Left ventricle myocardium superior (tissue), 1 donor: ENCODE data around the gene TMC8. TPM values are rescaled to one million over a fixed set of nuclear protein-coding genes. Genes with fewer than 3 reads are reported as not detected.
"Not testable (repeated sequence)": the region's sequence is repeated elsewhere in the genome, so short reads cannot be mapped to it uniquely, and the experiment has no call there.

Source experiments
- ATAC-seq: fragments of 200-7000 bp; cut with Tn5 transposase; one replicate; pipeline ENCODE4 v1.9.1; 2020; ENCODE audit warnings: mild to moderate bottlenecking, moderate library complexity
- DNase-seq: peaks from one replicate; pipeline ENCODE4 v3.0.0-alpha.2; 2020
- intact Hi-C: fragments of 100-400 bp; cut with micrococcal nuclease; formaldehyde crosslinking; loops from one replicate; pipeline ENCODE4 v1.11.0; 2022
- total RNA-seq: library from RNA; stranded (reverse); fragmentation: NEBNext Ultra II Directional; extraction: Animal tissue kit (Norgen Biotek cat#: 25700); gene quantifications from one replicate; pipeline ENCODE4 v1.2.1, GENCODE V29; 2021
- donor health status: DM: no; HTN: yes; CAD: no; lungs with severe emphysema.

The TMC8 gene
- total RNA-seq, 1 donor from 2014 or later, result 1.5 TPM

DNA sequence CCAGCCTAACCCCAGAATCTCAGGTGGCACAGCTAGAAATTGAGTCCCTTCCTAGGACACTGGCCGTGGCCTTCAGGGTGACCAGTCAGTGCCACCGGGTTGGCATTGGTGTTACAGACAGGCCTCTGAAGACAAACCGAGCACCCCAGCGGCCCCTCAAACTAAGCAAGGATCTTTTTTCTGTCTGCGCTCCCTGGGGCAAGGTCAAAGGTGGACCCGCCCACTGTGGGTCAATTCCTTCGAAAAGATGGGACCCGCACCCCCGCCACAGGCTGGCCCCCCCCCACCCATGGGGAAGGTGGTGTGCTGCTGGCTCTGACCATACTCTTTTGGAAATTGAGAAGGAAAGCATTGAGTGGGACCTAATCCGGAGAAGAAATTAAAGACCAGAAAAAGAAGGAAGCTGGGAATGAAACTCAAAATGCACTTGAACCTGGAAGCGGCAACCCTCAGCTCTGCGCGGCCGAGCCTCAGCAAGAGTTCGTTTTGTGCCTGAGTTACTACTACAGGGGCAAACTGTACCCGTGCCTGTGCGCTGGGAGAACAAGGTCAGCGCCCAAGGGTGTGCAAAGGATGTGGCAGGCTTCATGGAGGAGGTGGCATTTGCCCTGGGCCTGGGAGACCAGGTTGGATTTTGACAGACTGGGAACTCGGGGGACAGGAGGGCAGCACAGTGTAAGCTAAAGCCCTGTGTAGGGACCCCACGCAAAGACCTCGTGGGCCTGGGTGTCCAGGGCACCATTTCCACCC lies 22.4 kb upstream of the TMC8 start:
- no peak for DNase-seq
- ATAC-seq, result no peak
- intact Hi-C loops, result no loop called here

DNA sequence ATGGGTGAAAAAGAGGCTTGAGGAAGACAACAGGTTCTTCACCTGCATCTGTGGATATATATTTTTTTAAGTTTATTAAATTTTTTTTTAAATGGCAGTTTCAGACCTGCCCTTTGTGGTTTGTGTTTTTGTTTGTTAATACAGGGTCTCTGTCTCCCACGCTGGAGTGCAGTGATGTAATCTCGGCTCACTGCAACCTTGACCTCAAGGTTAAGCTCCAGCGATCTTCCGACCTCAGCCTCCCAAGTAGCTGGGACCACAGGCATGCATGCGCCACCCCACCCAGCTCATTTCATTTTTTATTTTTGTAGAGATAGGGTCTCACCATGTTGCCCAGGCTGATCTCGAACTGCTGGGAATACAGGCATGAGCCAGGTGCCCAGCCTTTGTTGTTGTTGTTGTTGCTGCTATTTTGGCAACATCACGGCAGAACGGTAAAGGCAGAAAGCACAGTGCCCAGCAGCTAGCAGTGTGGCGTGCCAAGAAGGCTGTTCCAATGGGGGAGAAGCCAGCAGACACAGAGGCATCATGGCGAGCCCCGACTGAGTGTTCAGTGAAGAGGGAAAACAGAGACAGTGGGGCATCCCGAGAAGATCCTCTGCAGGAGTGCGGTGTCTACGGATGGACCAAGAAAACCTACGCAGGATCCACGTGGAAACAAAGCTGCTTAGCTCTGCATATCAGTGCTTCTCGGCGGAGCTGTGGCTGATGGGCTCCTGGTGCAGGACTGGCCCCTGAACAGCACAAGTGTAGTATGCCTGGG lies 21.7 kb upstream of the TMC8 start:
- ATAC-seq (peak; percentile 47), DNase-seq (no peak)
- intact Hi-C loops, result no loop called here

DNA sequence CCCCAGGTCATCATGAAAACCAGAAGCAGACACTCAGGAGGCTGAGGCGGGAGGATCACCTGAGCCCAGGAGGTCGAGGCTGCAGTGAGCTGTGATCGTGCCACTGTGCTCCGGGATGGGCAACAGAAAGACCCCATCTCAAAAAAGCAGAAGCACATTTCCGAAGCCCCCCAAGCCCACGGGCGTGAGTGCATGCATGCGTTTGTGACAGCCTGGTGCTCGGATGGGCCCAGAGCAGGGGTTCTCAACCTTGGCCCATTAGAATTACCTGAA lies 21.1 kb upstream of the TMC8 start:
- ATAC-seq (no peak), DNase-seq (no peak)
- intact Hi-C loops, result no loop called here

DNA sequence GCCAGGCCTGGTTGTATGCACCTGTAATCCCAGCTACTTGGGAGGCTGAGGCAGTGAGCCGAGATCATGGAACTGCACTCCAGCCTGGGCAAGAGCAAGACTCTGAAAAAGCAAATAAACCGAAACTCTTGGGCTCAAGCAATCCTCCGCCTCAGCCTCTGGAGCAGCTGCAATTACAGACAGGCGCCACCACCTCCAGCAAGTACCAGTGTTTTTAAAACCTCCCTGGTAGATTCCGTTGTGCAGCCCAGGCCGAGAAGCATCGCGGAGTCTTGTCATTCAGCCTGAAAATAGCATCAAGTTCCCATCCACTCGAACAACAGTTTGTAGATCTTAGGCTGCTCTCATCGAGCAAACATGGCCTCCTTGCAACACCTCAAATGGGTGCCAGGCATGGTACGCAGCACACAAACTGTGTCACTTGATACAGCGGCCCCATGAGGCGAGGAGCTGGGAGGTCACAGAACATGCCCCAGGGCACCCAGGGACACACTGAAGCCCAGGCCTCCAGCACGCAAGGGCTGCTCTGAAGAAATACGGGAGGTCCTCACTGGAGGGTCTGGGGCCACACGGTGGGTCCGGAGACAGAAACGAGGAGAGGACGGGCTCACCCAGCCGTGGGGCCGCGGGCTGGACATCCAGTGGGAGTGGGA lies 20.1 kb upstream of the TMC8 start:
- peak; percentile 59 for DNase-seq
- intact Hi-C loops, result no loop called here
- peak; percentile 36 for ATAC-seq

DNA sequence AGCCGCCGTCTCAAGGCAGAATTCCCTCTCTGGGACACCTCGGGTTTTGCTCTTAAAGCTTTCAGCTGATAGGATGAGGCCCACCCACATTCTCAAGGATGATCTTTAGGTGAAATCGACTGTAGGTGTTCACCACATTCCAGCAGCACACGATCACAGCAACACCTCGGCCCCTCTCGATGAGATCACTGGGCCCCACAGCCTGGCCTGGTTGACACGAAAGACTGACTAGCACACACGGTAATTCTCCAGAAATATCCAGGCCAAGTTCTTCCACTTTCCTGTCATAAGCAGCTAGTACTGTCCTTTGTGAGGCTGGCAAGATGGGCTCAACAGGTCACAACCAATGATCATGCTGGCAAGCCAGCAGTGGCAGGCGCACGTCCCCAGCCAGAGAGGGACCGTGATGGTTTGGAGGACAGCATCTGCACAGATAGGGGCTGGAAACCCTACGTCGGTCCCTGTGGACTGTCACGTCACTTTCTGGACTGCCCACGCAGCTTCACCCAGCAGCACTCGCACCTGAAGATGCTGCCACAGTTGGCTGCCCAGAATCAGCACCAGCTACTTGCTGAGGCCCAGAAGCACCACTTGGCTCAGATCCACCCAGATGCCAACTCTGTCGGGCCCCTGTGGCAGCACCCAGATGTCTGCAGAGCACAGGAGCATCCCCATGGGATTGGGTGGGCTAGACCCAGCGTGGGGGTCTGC lies 19.4 kb upstream of the TMC8 start:
- ATAC-seq (no peak), DNase-seq (no peak)
- intact Hi-C loops, result no loop called here

DNA sequence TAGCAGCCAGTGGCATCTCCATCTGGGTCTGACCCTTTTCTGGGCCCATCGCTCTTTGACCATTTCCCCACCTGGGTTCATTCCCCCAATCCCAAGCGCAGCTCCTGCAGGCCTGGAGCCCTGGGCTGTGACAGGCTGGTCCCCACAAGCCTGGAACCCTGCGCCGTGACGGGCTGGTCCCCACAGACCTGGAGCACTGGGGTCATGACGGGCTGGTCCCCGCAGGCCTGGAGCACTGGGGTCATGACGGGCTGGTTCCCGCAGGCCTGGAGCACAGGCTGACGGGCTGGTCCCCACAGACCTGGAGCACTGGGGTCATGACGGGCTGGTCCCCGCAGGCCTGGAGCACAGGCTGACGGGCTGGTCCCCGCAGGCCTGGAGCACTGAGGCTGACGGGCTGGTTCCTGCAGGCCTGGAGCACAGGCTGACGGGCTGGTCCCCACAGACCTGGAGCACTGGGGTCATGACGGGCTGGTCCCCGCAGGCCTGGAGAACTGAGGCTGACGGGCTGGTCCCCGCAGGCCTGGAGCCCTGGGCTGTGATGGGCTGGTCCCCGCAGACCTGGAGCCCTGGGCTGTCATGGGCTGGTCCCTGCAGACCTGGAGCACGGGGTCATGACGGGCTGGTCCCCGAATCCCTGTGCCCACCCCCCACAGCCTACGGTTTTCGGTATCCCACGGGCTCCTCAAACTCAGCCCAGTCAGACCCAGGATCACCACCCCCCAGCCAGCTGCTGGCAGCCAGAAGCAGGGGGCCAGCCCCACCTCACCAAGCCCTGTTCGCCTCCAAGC lies 18.6 kb upstream of the TMC8 start:
- no peak for ATAC-seq
- no peak for DNase-seq
- intact Hi-C loops, result no loop called here

DNA sequence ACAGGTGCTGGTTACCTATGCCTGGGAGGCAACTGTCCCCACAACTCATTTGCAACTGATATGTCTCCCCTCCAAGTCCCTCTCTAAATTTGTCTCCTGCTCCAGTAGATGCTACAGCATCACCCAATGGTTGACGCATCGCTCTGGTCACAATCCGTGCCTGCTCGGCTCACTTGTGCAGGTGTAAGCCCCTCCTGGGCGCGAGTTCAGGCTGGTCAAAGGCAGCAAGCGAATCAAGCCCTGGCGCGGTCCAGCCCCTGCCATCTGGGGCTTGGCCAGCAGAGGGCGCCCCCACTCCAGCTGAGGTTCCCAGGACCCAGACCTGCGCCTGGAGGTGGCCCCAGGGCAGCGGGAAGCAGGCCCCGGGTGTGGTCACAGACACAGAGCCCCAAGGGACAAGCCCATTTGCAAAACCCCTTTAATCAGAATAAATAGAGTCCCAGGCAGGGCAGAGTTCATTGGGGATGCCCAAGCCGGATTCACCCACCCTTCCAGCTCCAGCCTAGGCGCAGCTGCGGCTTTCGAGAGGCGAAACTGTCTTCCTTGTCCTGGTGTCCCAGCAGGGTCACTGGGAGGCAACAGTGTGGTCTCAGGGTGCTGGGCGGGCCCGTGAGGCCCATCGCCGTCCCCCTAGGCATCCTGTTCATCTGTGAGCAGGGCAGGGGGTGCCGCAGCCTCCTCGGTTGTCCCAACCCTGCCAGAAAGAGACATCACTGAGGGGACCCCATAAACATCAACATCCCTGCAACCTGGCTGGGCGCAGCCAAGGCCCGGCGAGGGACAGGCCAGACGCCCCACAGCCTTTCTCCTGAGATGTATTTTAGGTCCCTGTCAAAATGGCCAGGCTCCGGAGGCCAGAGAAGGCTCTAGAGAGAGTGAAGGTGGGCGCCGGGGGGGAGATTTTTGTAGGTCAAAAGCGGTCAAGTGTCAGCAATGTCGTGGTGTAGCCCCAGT lies 17.8 kb upstream of the TMC8 start:
- ATAC-seq (peak; percentile 56), DNase-seq (peak; percentile 90)
- intact Hi-C loops, result no loop called here

DNA sequence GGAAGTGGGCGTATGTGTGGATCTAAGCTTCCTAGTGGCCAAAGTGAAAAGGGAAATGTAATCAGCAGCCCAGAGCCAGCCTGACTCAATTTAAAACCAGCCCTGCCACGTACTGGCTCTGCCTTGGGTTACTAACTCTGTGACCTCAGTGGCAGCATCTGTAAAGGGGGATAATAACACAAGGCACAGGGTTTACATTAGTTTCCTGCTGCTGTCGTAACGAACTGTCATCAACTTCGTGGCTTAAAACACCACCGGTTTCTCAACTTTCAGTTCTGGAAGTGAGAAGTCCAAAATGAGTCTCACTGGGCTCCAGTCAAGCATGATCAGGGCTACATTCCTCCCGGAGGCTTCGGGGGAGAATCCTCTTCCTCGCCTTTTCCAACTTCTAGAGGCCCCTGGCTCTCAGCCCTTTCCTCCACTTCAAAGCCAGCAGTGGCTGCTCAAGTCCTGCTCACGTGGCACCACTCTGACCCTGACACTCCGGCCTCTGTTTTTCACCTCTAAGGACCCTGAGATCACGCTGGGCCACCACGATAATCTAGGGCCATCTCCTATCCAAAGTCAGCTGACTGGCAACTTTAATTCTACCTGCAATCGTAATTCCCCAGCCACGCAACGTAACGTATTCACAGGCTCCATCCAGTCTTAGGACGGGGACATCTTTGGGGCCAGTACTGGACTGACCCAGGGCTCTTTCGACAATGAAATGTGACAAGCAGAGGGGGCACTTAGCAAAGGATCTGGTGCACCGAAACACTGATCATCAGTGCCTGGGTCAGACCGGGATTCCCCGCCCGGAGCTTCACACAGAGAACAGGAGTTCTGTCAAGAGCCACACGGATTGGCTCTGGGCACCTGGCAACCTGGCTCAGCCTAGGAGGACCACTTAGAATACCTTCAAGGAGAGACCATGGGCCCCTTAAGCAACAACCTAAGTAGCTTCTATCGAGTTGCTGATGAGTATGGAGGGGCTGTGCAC lies 16.5 kb upstream of the TMC8 start:
- intact Hi-C loops, result no loop called here
- DNase-seq, result peak; percentile 31
- ATAC-seq, result no peak

DNA sequence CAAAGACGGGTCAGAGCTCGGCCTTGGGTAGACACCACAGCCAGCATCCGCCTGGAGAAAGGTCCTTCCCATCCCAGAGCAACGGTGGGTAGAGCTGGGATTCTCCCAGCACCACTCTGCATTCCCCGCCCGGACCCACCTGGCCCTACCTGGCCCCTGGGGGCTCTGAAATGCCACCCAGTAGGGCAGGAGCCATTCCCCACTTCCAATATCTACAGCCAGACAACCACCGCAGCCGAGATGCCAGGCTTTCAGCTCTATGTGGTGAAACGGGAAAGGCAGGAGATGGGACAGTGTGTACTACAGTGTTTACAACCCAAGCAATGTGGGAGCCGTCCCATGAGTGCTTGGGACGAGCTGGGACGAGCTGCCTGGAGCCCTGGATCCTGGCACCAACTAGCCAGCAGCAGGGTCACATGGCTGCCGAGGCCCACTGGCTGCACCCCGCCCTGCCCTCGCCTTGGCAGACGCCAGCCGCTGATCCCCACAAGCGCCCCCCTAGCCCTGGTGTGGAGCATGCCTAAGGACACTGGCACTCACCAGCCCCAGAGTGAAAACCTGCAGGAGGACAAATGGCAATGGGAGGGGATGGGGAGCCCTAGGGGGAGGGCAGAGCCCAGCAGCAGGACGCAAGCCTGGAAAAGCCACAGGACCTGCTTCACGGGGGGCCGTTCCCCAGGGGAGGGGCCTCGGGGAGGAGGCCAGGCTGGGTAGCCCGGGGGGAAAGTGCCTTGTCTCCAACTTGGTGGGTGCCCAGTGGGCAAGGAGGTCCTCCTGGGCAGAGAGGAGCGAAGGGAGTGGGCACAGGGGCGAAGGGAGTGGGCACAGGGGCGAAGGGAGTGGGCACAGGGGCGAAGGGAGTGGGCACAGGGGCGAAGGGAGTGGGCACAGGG lies 15.5 kb upstream of the TMC8 start:
- intact Hi-C loops, result no loop called here
- ATAC-seq (peak; percentile 78), DNase-seq (peak; percentile 83)

DNA sequence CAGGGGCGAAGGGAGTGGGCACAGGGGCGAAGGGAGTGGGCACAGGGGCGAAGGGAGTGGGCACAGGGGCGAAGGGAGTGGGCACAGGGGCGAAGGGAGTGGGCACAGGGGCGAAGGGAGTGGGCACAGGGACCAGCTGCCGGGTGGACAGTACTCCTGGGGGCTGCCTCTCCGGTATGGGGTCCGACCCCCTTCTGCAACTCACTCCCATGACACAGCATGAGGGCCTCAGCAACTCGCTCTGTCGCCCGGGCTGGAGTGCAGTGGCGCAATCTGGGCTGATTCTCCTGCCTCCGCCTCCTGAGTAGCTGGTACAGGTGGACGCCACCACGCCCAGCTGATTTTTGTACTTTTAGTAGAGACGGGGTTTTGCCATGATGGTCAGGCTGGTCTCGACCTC lies 14.8 kb upstream of the TMC8 start:
- ATAC-seq, intact Hi-C loops: not testable (repeated sequence)
- DNase-seq, result peak; percentile 25

DNA sequence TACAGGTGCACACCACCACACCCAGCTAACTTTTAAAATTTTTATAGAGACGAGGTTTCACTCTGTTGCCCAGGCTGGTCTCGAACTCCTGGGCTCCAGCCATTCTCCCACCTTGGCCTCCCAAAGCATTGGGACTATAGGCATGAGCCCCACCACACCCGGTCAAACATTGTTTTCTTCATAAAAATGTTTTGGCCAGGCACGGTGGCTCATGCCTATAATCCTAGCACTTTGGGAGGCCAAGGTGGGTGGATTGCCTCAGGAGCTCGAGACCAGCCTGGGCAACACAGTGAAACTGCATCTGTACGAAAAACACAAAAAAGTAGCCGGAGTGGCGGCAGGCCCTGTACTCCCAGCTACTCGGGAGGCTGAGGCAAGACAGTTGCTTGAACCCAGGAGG lies 14.2 kb upstream of the TMC8 start:
- intact Hi-C loops, result no loop called here
- DNase-seq, result peak; percentile 12
- ATAC-seq, result no peak

DNA sequence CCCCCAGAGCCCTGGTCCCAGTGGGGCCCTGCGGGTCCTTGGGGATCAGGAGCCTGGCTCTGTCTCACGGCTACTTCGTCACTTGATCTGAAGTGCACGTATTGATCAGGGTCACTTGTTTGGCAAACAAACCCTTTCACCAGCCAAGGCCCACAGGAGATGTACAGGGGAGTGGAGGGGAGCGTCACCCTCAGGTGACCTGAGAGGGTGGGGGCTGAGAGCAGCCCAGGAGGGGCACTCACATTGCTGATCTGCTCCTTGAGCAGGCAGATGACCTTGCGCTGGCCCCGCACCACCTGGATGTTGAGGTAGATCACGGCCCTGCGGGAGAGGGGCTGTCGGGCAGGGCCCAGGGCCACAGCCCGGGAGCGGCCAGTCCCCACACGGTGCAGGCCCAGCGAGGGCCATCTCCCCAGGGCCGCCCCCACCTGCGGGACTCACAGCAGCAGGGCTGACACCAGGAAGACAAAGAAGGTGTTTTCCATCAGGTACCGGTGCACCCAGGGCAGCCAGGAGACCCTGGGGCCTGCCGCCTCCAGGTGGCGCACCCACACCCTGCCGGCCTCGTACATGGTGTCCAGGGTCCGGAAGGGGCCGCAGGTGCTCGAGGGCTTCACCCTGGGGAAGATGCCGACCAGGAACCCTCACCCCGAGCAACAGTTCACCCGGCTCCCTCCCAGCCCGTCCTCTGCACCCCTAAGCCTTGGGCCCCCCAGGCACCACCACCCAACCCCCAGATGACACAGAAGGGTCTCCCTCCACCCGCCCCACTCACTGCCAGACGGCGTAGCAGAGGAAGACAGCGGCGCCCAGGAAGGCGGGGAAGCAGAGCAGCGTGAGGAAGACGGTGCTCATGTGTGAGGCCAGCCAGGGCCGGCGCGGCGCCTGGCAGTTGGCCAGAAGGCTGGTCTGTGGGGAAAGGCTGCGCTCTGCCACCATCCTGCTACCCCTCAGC lies 13.3 kb upstream of the TMC8 start:
- ATAC-seq, result peak; percentile 9
- intact Hi-C loops, result no loop called here

DNA sequence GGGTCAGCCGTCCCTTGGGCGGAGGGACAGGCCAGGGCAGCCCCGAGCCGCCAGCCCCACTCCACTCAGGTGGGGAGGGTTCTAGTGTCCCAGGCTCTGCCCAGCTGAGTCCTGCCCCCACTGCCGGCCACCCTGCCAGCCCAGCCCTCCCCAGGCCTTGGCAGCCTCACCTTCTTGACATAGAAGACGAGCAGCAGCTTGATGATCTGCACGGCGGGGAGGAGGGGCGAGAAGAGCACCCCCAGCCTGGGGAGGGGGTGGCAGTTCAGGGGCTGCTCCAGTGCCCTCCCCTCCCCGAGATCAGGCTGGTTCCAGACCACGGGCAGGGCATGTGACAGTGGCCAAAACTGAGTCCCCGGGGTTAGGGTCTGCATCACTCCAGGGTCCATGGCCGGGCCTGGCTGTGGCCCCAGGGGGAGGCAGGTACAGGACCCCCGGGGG lies 11.8 kb upstream of the TMC8 start:
- DNase-seq (no peak), ATAC-seq (no peak)
- intact Hi-C loops, result no loop called here

More for the DNA sequence above, 13.3 kb upstream of the TMC8 start:
- peak; percentile 72 for DNase-seq

DNA sequence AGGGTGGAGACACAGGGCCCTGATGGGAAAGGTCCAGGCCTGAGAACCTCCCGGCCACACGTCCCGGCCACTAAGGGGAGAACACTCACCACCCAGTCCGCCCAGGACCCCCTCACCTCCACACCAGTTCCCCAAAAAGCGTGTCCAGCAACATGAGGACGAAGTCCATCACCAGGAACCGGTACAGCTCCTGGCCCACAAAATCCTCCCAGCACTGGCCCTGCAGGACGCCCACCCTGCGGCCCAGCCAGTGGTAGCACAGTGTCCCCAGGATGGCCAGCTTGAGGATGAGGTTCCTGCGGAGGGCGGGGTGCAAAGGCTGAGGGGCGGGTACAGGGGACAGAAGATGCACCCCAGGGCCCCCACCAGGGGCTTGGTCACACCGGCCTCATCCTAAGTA lies 10.0 kb upstream of the TMC8 start:
- DNase-seq (no peak), ATAC-seq (no peak)
- intact Hi-C loops, result no loop called here
